Endothelial cell of umbilical vein (primary cell): ENCODE data around the gene MTNR1B. TPM values are rescaled to one million over a fixed set of nuclear protein-coding genes. Genes with fewer than 3 reads are reported as not detected.

Source experiments
- BruUV-seq: library from RNA; stranded (reverse); fragments of 400-500 nt; replicated peaks from 2 replicates; lab custom pipeline; 2021; lab: Mats Ljungman, UMichigan
- CTCF ChIA-PET: fragments of 300-600, 350-600 bp; sonication (Branson Sonifier 250); formaldehyde crosslinking; loops from one replicate; lab custom pipeline; 2021; ENCODE audit warnings: antibody characterized with exemption, inconsistent platforms; lab: Charles Lee
- POLR2A ChIA-PET: fragments of 300-600, 350-600 bp; sonication (Branson Sonifier 250); formaldehyde crosslinking; loops from one replicate; lab custom pipeline; 2021; ENCODE audit warnings: antibody characterized with exemption, inconsistent platforms; lab: Charles Lee
- DNase-seq: peaks from one replicate; pipeline ENCODE4 v3.0.0-alpha.2; 2011; ENCODE audit warnings: low read depth, low spot score
- FAIRE-seq: peaks from 2 replicates; lab custom pipeline; 2011; peaks lifted over from hg19 to GRCh38; lab: Jason Lieb, UNC
- H2AFZ ChIP-seq: 2 replicates; pipeline ENCODE4 v1.6.0; 2012; ENCODE audit warnings: low read depth, low read length, control low read depth, inconsistent platforms
- H3K27ac ChIP-seq: 2 replicates; pipeline ENCODE4 v1.5.1; 2011; ENCODE audit warnings: low read depth, mild to moderate bottlenecking, control low read depth, low read length, moderate library complexity; ENCODE audit not compliant: insufficient read depth
- H3K27me3 ChIP-seq, 2 experiments: 2 replicates each; pipeline versions ENCODE4 v1.6.0 to v1.6.1; 2011; ENCODE audit warnings: low read length in 2 of 2, mixed read lengths in 1 of 2; ENCODE audit not compliant: control insufficient read depth in 2 of 2, insufficient read depth in 2 of 2
- H3K36me3 ChIP-seq, 2 experiments: 2 replicates in 1 of 2; 3 replicates in 1 of 2; pipeline ENCODE4 v1.5.1; 2011; ENCODE audit warnings: low read length in 2 of 2, mild to moderate bottlenecking in 1 of 2, moderate library complexity in 1 of 2; ENCODE audit not compliant: control insufficient read depth in 2 of 2, insufficient read depth in 2 of 2; ENCODE audit errors: extremely low read depth in 1 of 2
- H3K4me1 ChIP-seq: 3 replicates; pipeline ENCODE4 v1.5.1; 2011; ENCODE audit warnings: mild to moderate bottlenecking, low read length; ENCODE audit not compliant: control insufficient read depth, insufficient read depth; ENCODE audit errors: extremely low read depth
- H3K4me2 ChIP-seq: 2 replicates; pipeline ENCODE4 v1.6.1; 2011; ENCODE audit warnings: low read length, control low read depth, mixed read lengths; ENCODE audit not compliant: insufficient read depth
- H3K4me3 ChIP-seq, 3 experiments: fragments of 200-600 bp in 1 of 3; sonication (generic), shearing (Covaris generic) in 1 of 3; replicated peaks in 1 of 3; 2 replicates each; pipeline ENCODE4 v1.5.1; 2011 to 2016; ENCODE audit warnings: control low read depth in 3 of 3, low read length in 3 of 3, mild to moderate bottlenecking in 2 of 3, inconsistent platforms in 1 of 3, low read depth in 1 of 3, moderate library complexity in 1 of 3; ENCODE audit not compliant: insufficient read depth in 1 of 3
- H3K79me2 ChIP-seq: 2 replicates; pipeline ENCODE4 v1.6.0; 2012; ENCODE audit warnings: low read length, inconsistent platforms; ENCODE audit not compliant: control insufficient read depth, insufficient read depth
- H3K9ac ChIP-seq: replicated peaks from 2 replicates; pipeline ENCODE3; 2011; ENCODE audit warnings: low read length, control low read depth; ENCODE audit not compliant: insufficient read depth; ENCODE audit errors: extremely low read depth
- H3K9me1 ChIP-seq: replicated peaks from 3 replicates; pipeline ENCODE4 v1.6.0; 2011; ENCODE audit warnings: mild to moderate bottlenecking, low read length; ENCODE audit not compliant: control insufficient read depth, insufficient read depth; ENCODE audit errors: extremely low read depth
- H3K9me3 ChIP-seq: replicated peaks from 2 replicates; pipeline ENCODE4 v1.5.1; 2012; ENCODE audit warnings: low read length, inconsistent platforms; ENCODE audit not compliant: control insufficient read depth, insufficient read depth
- H4K20me1 ChIP-seq: replicated peaks from 2 replicates; pipeline ENCODE3; 2011; ENCODE audit warnings: mild to moderate bottlenecking, low read length; ENCODE audit not compliant: control insufficient read depth, insufficient read depth; ENCODE audit errors: extremely low read depth
- CTCF ChIP-seq, 2 donors: IDR thresholded peaks; 1 replicate in 1 of 2; 2 replicates in 1 of 2; pipeline ENCODE4 v1.5.1; 2011; ENCODE audit warnings: low read length in 2 of 2, mild to moderate bottlenecking in 2 of 2, moderate library complexity in 2 of 2, control low read depth in 1 of 2, inconsistent platforms in 1 of 2, low read depth in 1 of 2; ENCODE audit not compliant: insufficient read depth in 1 of 2; ENCODE audit errors: extremely low read depth in 1 of 2
- JUN ChIP-seq: IDR thresholded peaks from 2 replicates; pipeline ENCODE4 v1.6.1; 2011; ENCODE audit warnings: borderline replicate concordance, low read depth; ENCODE audit not compliant: insufficient read length, insufficient read depth
- MYC ChIP-seq: IDR thresholded peaks from one replicate; pipeline ENCODE4 v1.6.1; 2011; ENCODE audit warnings: mild to moderate bottlenecking, low read depth, low read length
- POLR2A ChIP-seq: IDR thresholded peaks from 2 replicates; pipeline ENCODE4 v1.6.1; 2012; ENCODE audit warnings: low read depth, mild to moderate bottlenecking, control low read depth, low read length
- POLR2AphosphoS5 ChIP-seq: IDR thresholded peaks from 2 replicates; pipeline ENCODE4 v1.6.1; 2012; ENCODE audit warnings: low read depth, mild to moderate bottlenecking, control low read depth, low read length, moderate library complexity; ENCODE audit not compliant: insufficient read depth
- dilution Hi-C: fragments of 300-500 bp; cut with MboI; formaldehyde crosslinking; loops from one replicate; pipeline ENCODE4 v1.15.0; 2019; ENCODE audit warnings: low sequenced_read_pairs; ENCODE audit not compliant: extremely low pct_ligation_motif_present
- intact Hi-C: fragments of 100-400 bp; cut with micrococcal nuclease; formaldehyde crosslinking; loops from one replicate; pipeline ENCODE4 v1.10.0; 2022
- polyA plus RNA-seq, 4 experiments: library from polyadenylated mRNA; depleted of rRNA in 3 of 4; stranded (reverse) in 3 of 4; unstranded in 1 of 4; fragments of >200 nt; gene quantifications; 2 replicates each; pipeline versions ENCODE4 v1.2.1 to v1.2.3, GENCODE V29; 2011 to 2012; ENCODE audit warnings: missing spikeins in 1 of 4
- total RNA-seq: library from RNA; stranded (reverse); gene quantifications from 2 replicates; pipeline ENCODE4 v1.2.3, GENCODE V29; 2021
- TF ChIP-seq, protein P1 (sequence below): IDR thresholded peaks from 2 replicates; pipeline ENCODE4 v1.6.1; 2011; ENCODE audit not compliant: insufficient read depth, insufficient read length

Gene MTNR1B
- total and polyA plus RNA-seq, 2 donors (not counting 3 experiments of a cell fraction or from before 2014, with no cell fraction given) = not detected

DNA sequence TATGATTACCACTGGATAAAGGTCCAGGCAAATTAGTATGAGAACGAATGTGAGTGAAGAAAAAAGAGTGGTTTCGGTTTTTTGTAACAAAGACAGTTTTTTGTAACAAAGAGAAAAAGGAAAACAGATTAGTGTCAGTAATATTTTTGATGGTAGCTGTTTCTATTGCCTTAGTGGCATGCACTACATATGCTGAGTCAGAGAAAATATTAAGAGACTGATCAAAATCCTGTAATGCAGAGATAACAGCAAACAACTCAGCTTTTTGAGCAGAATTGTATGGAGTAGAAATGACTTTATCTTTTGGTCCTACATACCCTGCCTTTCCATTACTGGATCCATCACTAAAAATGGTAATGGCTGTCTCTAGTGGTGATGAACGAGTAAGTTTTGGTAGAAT lies 22.7 kb upstream of the MTNR1B start:
- H3K9me3 ChIP-seq = no peaks in the 10 kb centered on the region
- H3K4me2 ChIP-seq = no peak overlapping the region
- H3K36me3 ChIP-seq = no peaks in the 10 kb centered on the region
- no peaks in the 10 kb centered on the region for H3K9me1 ChIP-seq
- POLR2A ChIA-PET = no interaction called here
- H3K4me1 ChIP-seq = no peaks in the 10 kb centered on the region
- H3K9ac ChIP-seq = no peak overlapping the region
- no TSS peak for BruUV-seq
- no peaks in the 10 kb centered on the region for H3K27me3 ChIP-seq
- FAIRE-seq = no peak
- CTCF ChIA-PET = no interaction called here
- no peak overlapping the region for H2AFZ ChIP-seq
- no peak for DNase-seq
- no peak for TF ChIP-seq CTCF (IDR thresholded peaks at IDR 0.05; ENCODE audit: extremely low read depth in 1 of 2, insufficient read depth in 1 of 2, low read depth in 1 of 2, low read length in 2 of 2)
- no peak for TF ChIP-seq MYC
- TF ChIP-seq, protein P1, sequence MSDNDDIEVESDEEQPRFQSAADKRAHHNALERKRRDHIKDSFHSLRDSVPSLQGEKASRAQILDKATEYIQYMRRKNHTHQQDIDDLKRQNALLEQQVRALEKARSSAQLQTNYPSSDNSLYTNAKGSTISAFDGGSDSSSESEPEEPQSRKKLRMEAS = no peak
- TF ChIP-seq POLR2A = no peak
- no peak for TF ChIP-seq POLR2AphosphoS5
- no peak for TF ChIP-seq JUN
- H3K4me3 ChIP-seq = no peak overlapping the region
- no peaks in the 10 kb centered on the region for H4K20me1 ChIP-seq
- intact Hi-C loops (no loop called here), dilution Hi-C loops (no loop called here)
- H3K79me2 ChIP-seq = no peaks in the 10 kb centered on the region
- no peak overlapping the region for H3K27ac ChIP-seq

DNA sequence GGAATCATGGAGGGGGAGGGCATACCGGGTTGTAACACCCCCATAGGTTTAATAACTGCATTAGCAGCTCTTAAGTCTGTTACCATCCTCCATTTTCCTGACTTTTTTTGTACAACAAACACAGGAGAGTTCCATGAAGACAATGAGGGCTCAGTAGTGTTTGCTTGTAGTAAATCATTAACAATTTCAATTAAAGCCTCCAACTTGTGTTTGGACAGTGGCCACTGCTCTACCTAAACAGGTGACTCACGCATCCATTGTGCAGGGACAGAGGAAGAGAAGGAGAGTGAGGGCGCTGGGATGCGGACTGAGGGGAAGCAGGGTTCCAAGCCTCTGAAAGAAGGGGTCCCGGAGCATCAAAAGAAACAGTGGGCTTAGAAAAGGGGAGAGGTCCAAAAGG lies 21.3 kb upstream of the MTNR1B start:
- ChIA-PET POLR2A (no interaction called here), CTCF (no interaction called here)
- H3K9me1 ChIP-seq = no peaks in the 10 kb centered on the region
- BruUV-seq = no TSS peak
- no peak overlapping the region for H3K27ac ChIP-seq
- no peaks in the 10 kb centered on the region for H3K36me3 ChIP-seq
- H4K20me1 ChIP-seq = no peaks in the 10 kb centered on the region
- intact Hi-C loops (no loop called here), dilution Hi-C loops (no loop called here)
- no peaks in the 10 kb centered on the region for H3K9me3 ChIP-seq
- no peak overlapping the region for H3K9ac ChIP-seq
- H3K4me3 ChIP-seq = no peak overlapping the region
- DNase-seq = no peak
- H3K27me3 ChIP-seq = no peaks in the 10 kb centered on the region
- H3K4me1 ChIP-seq = no peaks in the 10 kb centered on the region
- FAIRE-seq = no peak
- H2AFZ ChIP-seq = no peak overlapping the region
- TF ChIP-seq CTCF (IDR thresholded peaks at IDR 0.05; ENCODE audit: extremely low read depth in 1 of 2, insufficient read depth in 1 of 2, low read depth in 1 of 2, low read length in 2 of 2) (no peak), JUN (no peak)
- TF ChIP-seq, protein P1 = no peak
- no peak overlapping the region for H3K4me2 ChIP-seq
- H3K79me2 ChIP-seq = no peaks in the 10 kb centered on the region
